Breast epithelium (tissue), 3 donors: Measurements from ENCODE around the gene TBC1D10A.

Source experiments
- POLR2A ChIP-seq: fragments of 450-650 bp; IDR thresholded peaks from one replicate; pipeline ENCODE4 v1.6.1; 2016; ENCODE audit warnings: antibody characterized with exemption, mild to moderate bottlenecking, moderate library complexity
- TF ChIP-seq, protein P1 (sequence below), 3 donors: fragments of 450-650 bp; IDR thresholded peaks; one replicate each; pipeline ENCODE4 v1.5.1; 2016 to 2017; ENCODE audit warnings: antibody characterized with exemption in 3 of 3, mild to moderate bottlenecking in 3 of 3, moderate library complexity in 3 of 3

DNA sequence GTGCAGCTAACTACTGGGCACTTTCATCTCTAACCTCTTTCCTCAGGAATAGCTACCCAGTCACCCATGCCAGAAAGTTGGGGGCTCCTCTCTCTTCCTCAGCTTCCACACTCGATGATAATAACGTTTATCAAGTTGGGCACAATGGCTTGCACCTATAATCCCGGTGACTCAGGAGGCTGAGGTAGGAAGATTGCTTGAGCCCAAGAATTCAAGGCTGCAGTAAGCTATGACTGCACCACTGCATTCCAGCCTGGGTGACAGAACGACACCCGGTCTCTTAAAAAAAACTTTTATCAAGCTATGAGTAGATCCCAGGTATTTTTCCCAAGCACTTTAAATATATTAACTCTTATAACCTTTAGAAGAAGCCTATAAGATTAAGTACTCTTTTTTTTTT, 27.9 kb upstream of the TBC1D10A start:
- no peak for TF ChIP-seq POLR2A
- TF ChIP-seq, protein P1, sequence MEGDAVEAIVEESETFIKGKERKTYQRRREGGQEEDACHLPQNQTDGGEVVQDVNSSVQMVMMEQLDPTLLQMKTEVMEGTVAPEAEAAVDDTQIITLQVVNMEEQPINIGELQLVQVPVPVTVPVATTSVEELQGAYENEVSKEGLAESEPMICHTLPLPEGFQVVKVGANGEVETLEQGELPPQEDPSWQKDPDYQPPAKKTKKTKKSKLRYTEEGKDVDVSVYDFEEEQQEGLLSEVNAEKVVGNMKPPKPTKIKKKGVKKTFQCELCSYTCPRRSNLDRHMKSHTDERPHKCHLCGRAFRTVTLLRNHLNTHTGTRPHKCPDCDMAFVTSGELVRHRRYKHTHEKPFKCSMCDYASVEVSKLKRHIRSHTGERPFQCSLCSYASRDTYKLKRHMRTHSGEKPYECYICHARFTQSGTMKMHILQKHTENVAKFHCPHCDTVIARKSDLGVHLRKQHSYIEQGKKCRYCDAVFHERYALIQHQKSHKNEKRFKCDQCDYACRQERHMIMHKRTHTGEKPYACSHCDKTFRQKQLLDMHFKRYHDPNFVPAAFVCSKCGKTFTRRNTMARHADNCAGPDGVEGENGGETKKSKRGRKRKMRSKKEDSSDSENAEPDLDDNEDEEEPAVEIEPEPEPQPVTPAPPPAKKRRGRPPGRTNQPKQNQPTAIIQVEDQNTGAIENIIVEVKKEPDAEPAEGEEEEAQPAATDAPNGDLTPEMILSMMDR (IDR thresholded peaks at IDR 0.05), result no peak
